ENCODE data around the gene S100A8.
A peak's percentile ranks its signal among the peaks of the same experiment; 100 is the strongest.
"Not testable (repeated sequence)": the region's sequence is repeated elsewhere in the genome, so short reads cannot be mapped to it uniquely, and the experiment has no call there.

Gene S100A8

GRCh38 chr1:153390938-153391710, at the start of gene S100A8:
S100A8 (minus strand) TSS chr1:153391073; CDS start chr1:153390535, 538 bp downstream.
- no peak for DNase-seq (ENCODE audit: low read depth in 2 of 2)

- no peak for DNase-seq (ENCODE audit: low read depth in 2 of 2)
Observed at GRCh38 chr1:153439273-153439672, 48.4 kb upstream of the S100A8 start.

GRCh38 chr1:153438599-153438998, 47.7 kb upstream of the S100A8 start:
- DNase-seq (ENCODE audit: low read depth in 2 of 2): no peak

GRCh38 chr1:153437236-153437635, 46.4 kb upstream of the S100A8 start:
- no peak for DNase-seq (ENCODE audit: low read depth in 2 of 2)

- no peak for DNase-seq (ENCODE audit: low read depth in 2 of 2)
Observed at GRCh38 chr1:153434746-153435455, 44.0 kb upstream of the S100A8 start.

GRCh38 chr1:153432874-153433681, 42.2 kb upstream of the S100A8 start:
- no peak for DNase-seq (ENCODE audit: low read depth in 2 of 2)

GRCh38 chr1:153431928-153432327, 41.1 kb upstream of the S100A8 start:
- DNase-seq (ENCODE audit: low read depth in 2 of 2): no peak

GRCh38 chr1:153431427-153431826, 40.6 kb upstream of the S100A8 start:
- no peak for DNase-seq (ENCODE audit: low read depth in 2 of 2)

- no peak for DNase-seq (ENCODE audit: low read depth in 2 of 2)
Observed at GRCh38 chr1:153431002-153431401, 40.1 kb upstream of the S100A8 start.

- no peak for DNase-seq (ENCODE audit: low read depth in 2 of 2)
Observed at GRCh38 chr1:153430561-153430960, 39.7 kb upstream of the S100A8 start.

- no peak for DNase-seq (ENCODE audit: low read depth in 2 of 2)
Observed at GRCh38 chr1:153430166-153430553, 39.3 kb upstream of the S100A8 start.

GRCh38 chr1:153429266-153430165, 38.6 kb upstream of the S100A8 start:
- DNase-seq (ENCODE audit: low read depth in 2 of 2): no peak

- no peak for DNase-seq (ENCODE audit: low read depth in 2 of 2)
Observed at GRCh38 chr1:153428791-153429190, 37.9 kb upstream of the S100A8 start.

GRCh38 chr1:153428073-153428638, 37.3 kb upstream of the S100A8 start:
- no peak for DNase-seq (ENCODE audit: low read depth in 2 of 2)

- DNase-seq (ENCODE audit: low read depth in 2 of 2): no peak
Observed at GRCh38 chr1:153426809-153427208, 35.9 kb upstream of the S100A8 start.

GRCh38 chr1:153422450-153423068, 31.7 kb upstream of the S100A8 start:
- DNase-seq (ENCODE audit: low read depth in 2 of 2): peak; percentile 38 to 60

- no peak for DNase-seq (ENCODE audit: low read depth in 2 of 2)
Observed at GRCh38 chr1:153420306-153420705, 29.4 kb upstream of the S100A8 start.

- DNase-seq (ENCODE audit: low read depth in 2 of 2): not testable (repeated sequence)
Observed at GRCh38 chr1:153419436-153419793, 28.5 kb upstream of the S100A8 start.

- DNase-seq (ENCODE audit: low read depth in 2 of 2): not testable (repeated sequence)
Observed at GRCh38 chr1:153418758-153419435, 28.0 kb upstream of the S100A8 start.
